KBM-7 (cell line): ENCODE data around the gene KCNB1.

Experiments used
- DNase-seq: peaks from one replicate; pipeline ENCODE4 v3.0.0-alpha.2; 2015
- in situ Hi-C: fragments of 300-500 bp; cut with MboI; formaldehyde crosslinking; loops from 2 replicates; pipeline ENCODE4 v1.14.3; 2020; ENCODE audit warnings: low sequenced_read_pairs, low pct_unique_long_range_greater_than_20kb, mixed read lengths

KCNB1 gene

GRCh38 chr20:49403911-49404310, 78.6 kb downstream of the KCNB1 start:
- in situ Hi-C loops: no loop called here
- no peak for DNase-seq

GRCh38 chr20:49403012-49403411, 79.5 kb downstream of the KCNB1 start:
- no peak for DNase-seq
- in situ Hi-C loops: no loop called here

DNA sequence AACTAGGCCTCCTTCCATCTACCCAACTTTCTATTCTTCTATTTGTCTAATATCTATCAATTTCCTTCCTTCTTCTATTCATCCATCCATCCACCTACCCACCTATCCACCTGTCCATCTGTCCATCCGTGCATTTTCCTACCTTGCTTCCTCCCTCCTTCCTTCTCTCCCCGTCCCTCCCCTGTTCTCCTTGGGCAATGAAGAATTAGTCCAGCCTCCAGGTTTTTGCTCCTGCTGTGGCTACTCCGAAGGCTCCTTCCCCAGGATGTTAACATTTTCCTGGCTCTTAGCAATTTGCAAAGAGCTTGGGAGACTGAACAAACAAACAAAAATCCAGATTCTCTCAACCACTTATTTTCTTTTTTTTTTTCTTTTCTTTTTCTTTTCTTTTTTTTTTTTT, 81.6 kb downstream of the KCNB1 start:
- no peak for DNase-seq
- in situ Hi-C loops: no loop called here

- in situ Hi-C loops: no loop called here
- no peak for DNase-seq
Measured at GRCh38 chr20:49400410-49400809, 82.1 kb downstream of the KCNB1 start.

GRCh38 chr20:49399329-49399728, 83.1 kb downstream of the KCNB1 start:
- no peak for DNase-seq
- in situ Hi-C loops: no loop called here

GRCh38 chr20:49398401-49399144, 83.9 kb downstream of the KCNB1 start:
- no peak for DNase-seq
- in situ Hi-C loops: no loop called here

DNA sequence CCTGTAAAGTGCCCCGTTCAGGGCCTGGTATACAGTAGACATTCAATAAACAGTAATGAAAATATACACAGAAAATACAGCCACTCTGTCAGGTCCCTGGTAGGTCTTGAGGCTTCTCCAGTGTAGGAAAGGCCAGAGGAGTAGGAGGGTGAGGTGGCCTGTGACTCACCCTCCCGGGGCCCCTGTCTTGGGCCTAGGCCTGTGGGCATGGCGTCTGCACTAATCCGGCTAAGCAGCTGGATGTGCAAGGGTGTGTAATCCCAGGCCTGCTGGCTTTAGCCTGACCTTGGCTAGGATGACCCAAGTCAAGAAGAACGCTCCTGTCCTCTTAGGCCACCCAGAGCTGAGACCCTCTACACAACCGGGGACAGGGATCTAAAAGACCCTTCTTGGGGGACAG, 84.9 kb downstream of the KCNB1 start:
- no peak for DNase-seq
- in situ Hi-C loops: no loop called here

DNA sequence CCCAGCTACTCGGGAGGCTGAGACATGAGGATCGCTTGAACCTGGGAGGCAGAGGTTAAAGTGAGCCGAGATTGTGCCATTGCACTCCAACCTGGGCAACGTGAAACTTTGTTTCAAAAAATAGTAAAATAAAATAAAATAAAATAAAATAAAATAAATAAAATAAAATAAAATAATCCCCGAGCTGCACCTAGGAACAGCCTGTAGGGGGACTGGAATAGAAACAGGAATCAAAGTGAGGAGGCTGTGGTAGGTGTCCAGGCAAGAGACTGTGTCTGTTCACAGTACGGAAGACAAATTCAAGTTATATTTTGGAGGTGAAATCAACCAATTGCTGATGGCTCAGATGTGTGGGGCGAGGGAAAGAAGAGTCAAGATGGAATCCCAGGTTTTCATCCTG, 86.2 kb downstream of the KCNB1 start:
- no peak for DNase-seq
- in situ Hi-C loops: no loop called here

DNA sequence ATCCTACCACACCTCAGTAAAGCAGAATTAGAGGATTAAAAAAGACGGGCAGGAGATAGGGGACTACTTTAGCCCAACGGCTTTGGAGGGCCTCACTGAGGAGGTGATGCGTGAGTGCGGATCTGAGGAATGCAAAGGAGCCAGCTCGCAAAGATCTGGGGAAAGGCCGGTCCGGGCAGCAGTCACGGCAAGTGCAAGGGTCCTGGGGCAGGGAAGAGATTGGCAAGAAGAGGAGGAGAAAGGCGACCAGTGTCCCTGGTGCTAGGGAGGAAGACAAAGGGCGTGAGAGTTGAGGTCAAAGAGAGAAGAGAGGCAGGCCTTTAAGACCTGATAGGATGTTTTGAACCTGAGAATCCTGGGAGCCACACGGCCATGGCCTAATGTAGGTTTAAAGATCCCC, 86.8 kb downstream of the KCNB1 start:
- in situ Hi-C loops: no loop called here
- DNase-seq: no peak

- no peak for DNase-seq
- in situ Hi-C loops: no loop called here
Measured at GRCh38 chr20:49395183-49395582, 87.3 kb downstream of the KCNB1 start.

DNA sequence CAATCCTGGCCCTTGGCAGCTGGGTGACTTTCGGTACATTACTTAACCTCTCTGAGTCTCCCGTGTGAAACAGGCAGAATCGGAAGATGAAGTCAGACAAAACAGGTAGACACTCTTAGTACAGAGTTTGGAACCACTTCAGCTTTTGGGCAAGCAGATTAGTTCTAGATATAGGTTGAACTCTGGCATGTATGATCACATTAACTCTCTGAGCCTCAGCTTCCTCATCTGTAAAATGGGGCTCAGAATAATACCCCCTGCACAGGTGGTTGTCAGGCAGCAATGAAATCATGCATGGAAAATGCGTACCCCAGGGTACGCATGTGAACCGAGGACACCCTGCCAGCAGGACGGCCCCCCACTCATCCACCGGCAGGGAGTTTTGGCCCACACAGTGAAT, 87.7 kb downstream of the KCNB1 start:
- in situ Hi-C loops: no loop called here
- DNase-seq: no peak

DNA sequence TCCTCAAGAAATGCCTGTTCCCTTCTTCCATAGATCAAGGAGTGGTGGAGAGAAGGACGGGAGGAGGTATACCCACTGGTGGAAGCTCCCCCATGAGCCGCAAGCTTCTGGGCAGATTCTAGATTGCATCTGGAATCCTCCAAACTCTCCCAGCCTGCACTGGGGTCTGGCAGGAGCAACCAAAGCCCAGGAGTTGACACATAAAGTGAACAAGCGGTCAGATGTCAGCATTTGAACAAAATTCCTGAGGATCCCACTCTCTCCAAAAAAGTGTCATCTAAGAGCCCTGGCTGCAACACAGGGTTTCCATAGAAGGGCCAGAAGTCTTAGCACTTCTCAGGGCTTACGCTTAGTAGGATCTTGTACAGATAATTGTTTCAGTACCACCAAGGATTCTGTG, 88.2 kb downstream of the KCNB1 start:
- no peak for DNase-seq
- in situ Hi-C loops: no loop called here

DNA sequence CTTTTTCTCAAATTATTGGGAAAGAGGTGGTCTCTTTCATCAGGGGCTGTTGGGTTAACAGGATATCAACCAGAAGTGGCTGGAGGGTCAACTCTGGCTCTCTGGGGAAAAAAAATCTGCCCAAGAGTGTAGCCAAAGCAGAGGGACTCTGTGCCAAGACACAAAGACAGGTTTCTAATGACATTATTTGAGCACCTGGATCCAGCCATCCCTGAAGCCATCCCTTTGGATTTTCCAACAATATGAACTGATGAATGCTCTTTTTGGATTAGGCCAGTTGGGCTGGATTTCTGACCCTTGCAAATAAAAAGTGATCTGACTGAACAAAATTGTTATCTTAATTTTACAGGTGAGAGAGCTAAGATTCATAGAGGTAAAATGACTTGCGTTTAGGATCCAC, 88.7 kb downstream of the KCNB1 start:
- in situ Hi-C loops: no loop called here
- no peak for DNase-seq

- no peak for DNase-seq
Measured at GRCh38 chr20:49392745-49393144, 89.7 kb downstream of the KCNB1 start.

GRCh38 chr20:49391404-49392245, 90.8 kb downstream of the KCNB1 start:
- DNase-seq: no peak
- in situ Hi-C loops: no loop called here

More at GRCh38 chr20:49392745-49393144, 89.7 kb downstream of the KCNB1 start:
- in situ Hi-C loops: no loop called here

GRCh38 chr20:49389854-49390253, 92.6 kb downstream of the KCNB1 start:
- in situ Hi-C loops: no loop called here
- no peak for DNase-seq

- in situ Hi-C loops: no loop called here
- no peak for DNase-seq
Measured at GRCh38 chr20:49388744-49389143, 93.7 kb downstream of the KCNB1 start.

- DNase-seq: no peak
- in situ Hi-C loops: no loop called here
Measured at GRCh38 chr20:49387581-49387939, 94.9 kb downstream of the KCNB1 start.

DNA sequence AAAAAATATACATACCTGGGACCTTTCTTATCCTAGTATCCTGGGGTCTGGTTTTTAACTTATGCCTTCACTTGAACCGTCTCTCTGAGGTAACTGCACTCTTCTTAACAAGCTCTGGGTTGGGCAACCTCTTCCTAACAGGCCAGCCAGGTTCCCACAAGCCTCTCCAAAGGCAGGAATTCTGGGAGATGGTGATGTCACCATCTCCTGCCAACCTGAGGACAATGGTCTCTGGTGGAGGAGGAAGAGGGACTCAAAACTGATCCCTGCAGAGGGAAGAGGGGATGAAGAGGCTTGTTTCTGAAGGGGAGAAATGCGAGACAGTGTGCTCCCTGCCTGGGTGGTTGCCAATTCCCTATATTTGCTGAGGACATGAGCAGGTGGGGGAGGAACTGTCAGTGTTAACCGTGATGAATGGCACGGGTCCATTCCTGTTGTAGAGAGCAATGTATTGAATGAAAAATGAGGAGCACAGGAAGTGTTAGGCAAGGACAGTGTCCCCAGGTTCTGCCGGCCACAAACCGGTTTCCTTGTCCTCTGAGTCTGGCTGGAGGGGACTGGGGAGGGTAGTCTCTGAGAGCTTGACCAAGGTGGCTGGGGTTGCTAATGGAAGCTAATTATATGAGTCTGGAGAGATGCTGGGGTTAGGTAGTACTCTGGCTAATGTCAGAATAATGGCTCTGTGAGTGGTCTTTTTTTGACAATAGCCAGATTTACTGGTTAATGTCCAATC, 95.5 kb downstream of the KCNB1 start:
- in situ Hi-C loops: no loop called here
- DNase-seq: no peak

GRCh38 chr20:49385465-49385864, 97.0 kb downstream of the KCNB1 start:
- in situ Hi-C loops: no loop called here
- peak; percentile 14 for DNase-seq
